GM12878 (cell line): ENCODE results near the gene ARHGAP30. TPM values are rescaled to one million over a fixed set of nuclear protein-coding genes. Genes with fewer than 3 reads are reported as not detected.

ENCODE experiments used
- ATAC-seq: fragments of 200-7000 bp; cut with Tn5 transposase; 3 replicates; pipeline ENCODE4 v1.9.1; 2020; ENCODE audit warnings: mild to moderate bottlenecking, moderate library complexity
- BruUV-seq: library from RNA; stranded (reverse); fragments of 400-500 nt; replicated peaks from 2 replicates; lab custom pipeline; 2021; lab: Mats Ljungman, UMichigan
- CTCF ChIA-PET: fragments of 300-600 bp; sonication (Branson Sonifier 250); formaldehyde crosslinking; extraction: SDS; loops from one replicate; lab custom pipeline; 2021; ENCODE audit warnings: inconsistent platforms; lab: Yijun Ruan, JAX
- POLR2A ChIA-PET: fragments of 350-600 bp; formaldehyde crosslinking; extraction: SDS; loops from one replicate; lab custom pipeline; 2021; ENCODE audit warnings: inconsistent platforms; lab: Charles Lee
- RAD21 ChIA-PET: fragments of 300-600 bp; sonication (Branson Sonifier 250); formaldehyde crosslinking; loops from one replicate; lab custom pipeline; 2023; ENCODE audit warnings: antibody characterized with exemption; ENCODE audit not compliant: unreplicated experiment; lab: Charles Lee
- SMC1A ChIA-PET: fragments of 300-600 bp; sonication (Branson Sonifier 250); formaldehyde crosslinking; loops from one replicate; lab custom pipeline; 2023; ENCODE audit not compliant: unreplicated experiment, uncharacterized antibody; lab: Charles Lee
- DNase-seq: peaks from one replicate; pipeline ENCODE4 v3.0.0-alpha.2; 2011; ENCODE audit warnings: low read depth, low spot score
- FAIRE-seq: peaks from 3 replicates; lab custom pipeline; 2011; peaks lifted over from hg19 to GRCh38; lab: Jason Lieb, UNC
- H2AFZ ChIP-seq: 2 replicates; pipeline ENCODE4 v1.6.0; 2011; ENCODE audit warnings: low read depth, low read length, control low read depth; ENCODE audit not compliant: control insufficient read depth
- H3K27ac ChIP-seq: 2 replicates; pipeline ENCODE4 v1.5.1; 2011; ENCODE audit warnings: control low read depth; ENCODE audit not compliant: control insufficient read depth, insufficient read depth
- H3K27me3 ChIP-seq, 2 experiments: replicated peaks in 1 of 2; 2 replicates each; pipeline versions ENCODE4 v1.6.0 to v1.6.1; 2011; ENCODE audit warnings: low read length in 1 of 2; ENCODE audit not compliant: control insufficient read depth in 2 of 2, insufficient read depth in 2 of 2
- H3K36me3 ChIP-seq, 2 experiments: 2 replicates each; pipeline ENCODE4 v1.5.1; 2011; ENCODE audit warnings: low read length in 1 of 2; ENCODE audit not compliant: control insufficient read depth in 2 of 2, insufficient read depth in 2 of 2
- H3K4me1 ChIP-seq: 2 replicates; pipeline ENCODE4 v1.6.1; 2011; ENCODE audit warnings: mild to moderate bottlenecking, low read length, moderate library complexity, mixed read lengths; ENCODE audit not compliant: control insufficient read depth, insufficient read depth
- H3K4me2 ChIP-seq: 2 replicates; pipeline ENCODE4 v1.6.0; 2011; ENCODE audit warnings: control low read depth; ENCODE audit not compliant: control insufficient read depth, insufficient read depth
- H3K4me3 ChIP-seq: fragments of 200-600 bp; sonication (generic); 2 replicates; pipeline ENCODE4 v1.5.1; 2016
- H3K79me2 ChIP-seq: 2 replicates; pipeline ENCODE4 v1.6.0; 2011; ENCODE audit warnings: low read length; ENCODE audit not compliant: control insufficient read depth, insufficient read depth
- H3K9ac ChIP-seq: 2 replicates; pipeline ENCODE4 v1.8.0; 2011; ENCODE audit warnings: low read length, control low read depth, mixed read lengths; ENCODE audit not compliant: control insufficient read depth, insufficient read depth
- H3K9me3 ChIP-seq: replicated peaks from 3 replicates; pipeline ENCODE4 v1.5.1; 2011; ENCODE audit warnings: mild to moderate bottlenecking, low read length; ENCODE audit not compliant: control insufficient read depth, insufficient read depth
- H4K20me1 ChIP-seq: 2 replicates; pipeline ENCODE4 v1.6.0; 2011; ENCODE audit not compliant: control insufficient read depth, insufficient read depth
- E4F1 ChIP-seq: fragments of 450-650 bp; IDR thresholded peaks from 2 replicates; pipeline ENCODE4 v1.6.1; 2018; ENCODE audit warnings: borderline replicate concordance, mild to moderate bottlenecking; ENCODE audit not compliant: partially characterized antibody
- ETV6 ChIP-seq, 2 experiments: fragments of 450-650 bp in 1 of 2; IDR thresholded peaks in 1 of 2; conservative IDR thresholded peaks in 1 of 2; 2 replicates each; pipeline ENCODE4 v1.6.1; 2014; ENCODE audit warnings: antibody characterized with exemption in 1 of 2, borderline replicate concordance in 1 of 2, low read depth in 1 of 2, mild to moderate bottlenecking in 1 of 2, moderate library complexity in 1 of 2
- HDAC2 ChIP-seq: fragments of 200-600 bp; sonication (generic); IDR thresholded peaks from 2 replicates; pipeline ENCODE4 v1.6.1; 2017
- KAT2A ChIP-seq: conservative IDR thresholded peaks from 2 replicates; pipeline ENCODE4 v1.6.1; 2011; ENCODE audit warnings: low read depth, low read length; ENCODE audit not compliant: control insufficient read depth
- MEF2B ChIP-seq: fragments of 450-650 bp; IDR thresholded peaks from 2 replicates; pipeline ENCODE4 v1.6.1; 2018; ENCODE audit warnings: mild to moderate bottlenecking, moderate library complexity; ENCODE audit not compliant: partially characterized antibody, poor library complexity, severe bottlenecking
- NFIC ChIP-seq: IDR thresholded peaks from 2 replicates; pipeline ENCODE4 v1.6.1; 2012; ENCODE audit warnings: low read depth, mild to moderate bottlenecking, inconsistent platforms, low read length, moderate library complexity
- NFYB ChIP-seq: IDR thresholded peaks from 2 replicates; pipeline ENCODE4 v1.6.1; 2011; ENCODE audit warnings: low read depth, mild to moderate bottlenecking, low read length, improper control_type of control experiment, moderate library complexity; ENCODE audit not compliant: insufficient read depth
- POLR2A ChIP-seq: IDR thresholded peaks from 2 replicates; pipeline ENCODE4 v1.6.1; 2011; ENCODE audit warnings: low read depth, mild to moderate bottlenecking, low read length
- RBBP5 ChIP-seq: fragments of 200-600 bp; sonication (generic); conservative IDR thresholded peaks from 2 replicates; pipeline ENCODE4 v1.6.1; 2016
- SIX5 ChIP-seq: IDR thresholded peaks from 2 replicates; pipeline ENCODE4 v1.6.1; 2011; ENCODE audit warnings: mild to moderate bottlenecking, low read depth, low read length, moderate library complexity; ENCODE audit not compliant: severe bottlenecking
- SKIL ChIP-seq: fragments of 450-650 bp; IDR thresholded peaks from 2 replicates; pipeline ENCODE4 v1.6.1; 2017; ENCODE audit warnings: mild to moderate bottlenecking, low read depth, inconsistent platforms; ENCODE audit not compliant: poor library complexity, severe bottlenecking
- SUPT20H ChIP-seq: IDR thresholded peaks from 2 replicates; pipeline ENCODE4 v1.6.1; 2011; ENCODE audit warnings: low read depth, mild to moderate bottlenecking, low read length, moderate library complexity, borderline replicate concordance; ENCODE audit not compliant: control insufficient read depth
- TAF1 ChIP-seq: IDR thresholded peaks from 2 replicates; pipeline ENCODE4 v1.6.1; 2011; ENCODE audit warnings: mild to moderate bottlenecking, low read depth, low read length, borderline replicate concordance
- ZBTB33 ChIP-seq: fragments of 450-650 bp; IDR thresholded peaks from 2 replicates; pipeline ENCODE4 v1.6.1; 2017; ENCODE audit warnings: mild to moderate bottlenecking
- WGBS: methylation state at CpG from one replicate; pipeline ENCODE4 v1.1.6; 2016; ENCODE audit warnings: low lambda C conversion rate; ENCODE audit not compliant: insufficient replicate concordance, insufficient coverage; ENCODE audit errors: missing lambda C conversion rate; 5-methylcytosine and 5-hydroxymethylcytosine counted together
- in situ Hi-C: fragments of 300-500 bp; cut with MboI; formaldehyde crosslinking; loops from 9 replicates; pipeline ENCODE4 v1.14.3; 2018; ENCODE audit warnings: mixed read lengths
- intact Hi-C: fragments of 100-400 bp; cut with micrococcal nuclease; formaldehyde crosslinking; loops from one replicate; pipeline ENCODE4 v1.14.2; 2022; ENCODE audit not compliant: unreplicated experiment
- polyA plus RNA-seq, 11 experiments: library from polyadenylated mRNA; depleted of rRNA in 4 of 11; unstranded in 6 of 11; stranded (reverse) in 5 of 11; fragments of >200 nt; fragmentation: Nextera tagmentation in 4 of 11; fragmentation: Illumina TruSeq in 1 of 11; extraction: Ambion mirVana in 4 of 11; extraction: Trizol in 1 of 11; gene quantifications; 1 replicate in 1 of 11; 2 replicates in 10 of 11; pipeline versions ENCODE4 v1.2.1 to v1.2.3, GENCODE V29; 2011 to 2016; ENCODE audit warnings: inconsistent platforms in 2 of 11, missing spikeins in 2 of 11, low read depth in 1 of 11
- total RNA-seq, 4 experiments: library from RNA; depleted of rRNA in 3 of 4; stranded (reverse); fragments of >200 nt in 3 of 4; fragmentation: Illumina TruSeq in 1 of 4; extraction: Trizol in 1 of 4; gene quantifications; 2 replicates each; pipeline versions ENCODE4 v1.2.1 to v1.2.3, GENCODE V29; 2013 to 2021

Gene ARHGAP30
- total and polyA plus RNA-seq, 10 of the 15 experiments (the other 5 are each of a cell fraction or from before 2014, with no cell fraction given), result 12.9 to 143 (median 76.3) TPM

- FAIRE-seq (no peak), DNase-seq (no peak), ATAC-seq (no peak)
- Histone ChIP-seq H3K4me2 (no peak overlapping the region), H3K4me1 (peaks cover 3% of the 10 kb centered on the region; the same call in 1 of the 2 replicates), H3K36me3 (peaks cover 5 to 17% of the 10 kb centered on the region in 2 experiments; a peak in 3 of 4 replicates), H3K27ac (no peak overlapping the region), H3K4me3 (no peak overlapping the region), H4K20me1 (no peaks in the 10 kb centered on the region), H3K79me2 (peaks cover 2% of the 10 kb centered on the region), H3K27me3 (no peaks in the 10 kb centered on the region), H3K9ac (no peak overlapping the region), H3K9me3 (no peaks in the 10 kb centered on the region), H2AFZ (no peak overlapping the region)
- TF ChIP-seq TAF1 (no peak), ETV6 (conservative IDR thresholded peaks at IDR 0.05 in 1 of 2, IDR thresholded peaks at IDR 0.05 in 1 of 2; ENCODE audit: borderline replicate concordance in 1 of 2, low read depth in 1 of 2) (no peak), SUPT20H (no peak), E4F1 (no peak), NFYB (no peak), SIX5 (no peak), SKIL (no peak), MEF2B (no peak), NFIC (no peak), POLR2A (no peak), KAT2A (no peak), ZBTB33 (no peak), HDAC2 (no peak), RBBP5 (no peak)
- 76% methylated on average over 11 of the region's 11 CpGs for WGBS
- intact Hi-C loops (no loop called here), in situ Hi-C loops (no loop called here)
- BruUV-seq, result no TSS peak
- ChIA-PET POLR2A (no interaction called here), CTCF (interaction anchor here (0.6 to 2.6 kb wide), 3 partner anchors 11 to 154 kb away, joined by 3 to 13 read pairs (median 3); no protein-coding TSS in a partner anchor), RAD21 (interaction anchor here (1.5 kb wide), 2 partner anchors 32 to 96 kb away, joined by 3 read pairs; no protein-coding TSS in a partner anchor), SMC1A (interaction anchor here (1.5 kb wide), 1 partner anchor 137 kb away, joined by 3 read pairs; no protein-coding TSS in a partner anchor)
Observed at GRCh38 chr1:161000736-161001480, 68.8 kb downstream of the ARHGAP30 start.
